GM13976 (cell line): Measurements from ENCODE around the gene SNAP47.

Experiments used
- DNase-seq: peaks from one replicate; pipeline ENCODE4 v3.0.0; 2012; ENCODE audit warnings: low spot score
- CTCF ChIP-seq: IDR thresholded peaks from 2 replicates; pipeline ENCODE4 v1.5.1; 2012; ENCODE audit warnings: borderline replicate concordance, mild to moderate bottlenecking; ENCODE audit not compliant: insufficient read depth; ENCODE audit errors: extremely low read depth, missing control alignments, control extremely low read depth
- in situ Hi-C: fragments of 300-500 bp; cut with MboI; formaldehyde crosslinking; loops from one replicate; pipeline ENCODE4 v1.12.0; 2022; ENCODE audit warnings: low sequenced_read_pairs, mixed read lengths, inconsistent platforms; ENCODE audit not compliant: unreplicated experiment

The SNAP47 gene

DNA sequence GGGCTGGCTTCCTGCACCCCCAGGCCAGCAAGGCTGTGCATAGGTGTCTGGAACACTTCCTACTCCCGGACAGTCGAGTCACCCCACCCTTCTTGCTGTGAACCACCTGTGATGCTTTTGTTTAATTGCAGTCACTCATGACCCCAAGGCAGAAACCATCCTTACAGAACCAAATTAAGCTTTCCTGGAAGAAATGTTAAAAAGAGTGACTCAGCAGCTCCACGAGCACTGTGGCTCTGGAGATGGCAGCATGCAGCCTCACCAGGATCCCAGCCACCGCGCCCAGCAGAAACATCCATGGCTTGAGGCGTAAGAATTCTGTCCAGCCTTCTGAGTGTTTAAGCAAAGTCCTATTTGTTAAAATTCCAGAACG is 28.8 kb downstream of the SNAP47 start:
- DNase-seq, result no peak

GRCh38 chr1:227765261-227766014 is 30.2 kb downstream of the SNAP47 start:
- no peak for DNase-seq
- no peak for TF ChIP-seq CTCF
- in situ Hi-C loops, result no loop called here

More for the DNA sequence above, 28.8 kb downstream of the SNAP47 start:
- in situ Hi-C loops, result no loop called here
- TF ChIP-seq CTCF, result no peak

GRCh38 chr1:227766015-227766634 is 30.9 kb downstream of the SNAP47 start:
- in situ Hi-C loops, result no loop called here
- TF ChIP-seq CTCF, result no peak
- DNase-seq, result no peak

DNA sequence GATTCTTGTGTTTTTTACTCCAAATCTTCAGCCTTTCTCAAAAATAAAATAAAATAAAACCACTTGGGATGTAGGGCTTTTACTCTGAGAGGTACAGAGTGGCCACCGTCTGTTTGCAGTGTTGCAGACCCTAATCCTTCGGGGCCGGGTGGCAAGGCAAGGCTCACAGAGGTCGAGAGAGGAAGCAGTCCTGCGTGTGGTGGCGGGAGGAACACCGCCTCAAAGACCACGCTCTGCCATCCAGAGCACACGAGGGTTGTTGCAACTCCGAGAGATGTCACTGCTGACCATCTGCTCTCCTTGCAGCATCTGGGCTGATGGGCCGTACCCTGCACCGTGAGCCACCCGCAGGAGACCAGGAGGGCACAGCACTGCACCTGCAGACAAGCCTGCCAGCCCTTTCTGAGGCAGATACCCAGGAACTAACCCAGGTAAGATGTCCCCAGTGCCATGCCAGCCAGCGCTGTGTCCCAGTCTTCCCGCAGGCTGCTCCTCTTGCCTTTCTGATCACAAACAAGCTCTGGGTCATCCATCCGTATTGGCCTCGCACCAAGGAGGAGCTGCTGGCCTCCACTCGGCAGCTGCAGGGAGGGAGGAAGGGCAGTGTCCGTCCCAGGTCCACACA is 31.5 kb downstream of the SNAP47 start:
- no peak for DNase-seq
- no peak for TF ChIP-seq CTCF
- in situ Hi-C loops, result no loop called here

DNA sequence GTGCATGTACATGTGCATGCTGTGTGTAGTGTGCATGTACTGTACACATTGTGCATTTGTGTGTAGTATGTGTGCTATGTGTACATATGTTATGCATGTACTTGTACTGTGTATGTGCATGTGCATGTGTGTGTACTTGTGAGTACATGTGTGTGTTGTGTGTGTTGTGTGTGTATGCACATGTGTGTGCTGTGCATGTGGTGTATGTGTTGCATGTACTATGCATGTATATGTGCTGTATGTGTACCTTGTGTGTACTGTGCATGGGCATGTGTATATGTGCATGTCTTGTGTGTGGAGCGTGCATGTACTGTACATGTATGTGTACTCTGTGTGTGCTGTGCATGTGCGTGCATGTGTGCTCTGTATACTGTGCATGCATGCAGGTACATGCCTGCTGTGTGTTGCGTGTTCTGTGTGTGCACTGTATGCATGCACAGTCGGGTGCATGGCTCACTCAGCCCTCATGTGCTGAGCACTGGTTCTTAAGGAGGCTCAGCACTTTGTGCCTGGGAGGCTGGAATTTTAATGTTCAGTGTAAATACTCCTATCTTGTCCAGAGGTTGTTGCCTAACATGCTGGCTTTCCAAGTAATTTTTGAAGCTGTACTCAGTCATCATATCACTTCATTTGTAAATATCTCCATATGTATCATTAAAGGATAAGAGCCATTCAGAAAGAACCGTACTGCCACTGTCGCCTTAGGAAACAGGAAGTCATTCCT is 32.3 kb downstream of the SNAP47 start:
- no peak for DNase-seq
- no peak for TF ChIP-seq CTCF
- in situ Hi-C loops, result no loop called here

DNA sequence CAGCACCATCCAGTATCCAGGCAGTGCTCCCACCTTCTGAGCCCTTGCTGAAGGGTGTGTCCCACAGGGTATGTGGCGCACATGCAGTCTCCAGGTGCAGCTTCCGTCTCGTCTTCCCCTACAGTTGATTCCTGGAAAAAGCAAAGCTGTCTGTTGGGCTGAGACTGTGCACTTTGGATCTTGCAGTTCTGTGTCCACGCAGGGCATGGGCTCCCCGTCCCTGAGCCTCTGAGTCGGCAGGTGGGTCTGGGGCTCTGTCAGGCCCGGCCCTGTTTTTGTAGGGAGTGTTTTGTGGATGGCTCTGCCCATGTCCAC is 32.8 kb downstream of the SNAP47 start:
- in situ Hi-C loops, result no loop called here
- TF ChIP-seq CTCF, result no peak
- no peak for DNase-seq
